Measurements from ENCODE around the gene DDX42.
"Not testable (repeated sequence)": the region's sequence is repeated elsewhere in the genome, so short reads cannot be mapped to it uniquely, and the experiment has no call there.

The DDX42 gene

DNA sequence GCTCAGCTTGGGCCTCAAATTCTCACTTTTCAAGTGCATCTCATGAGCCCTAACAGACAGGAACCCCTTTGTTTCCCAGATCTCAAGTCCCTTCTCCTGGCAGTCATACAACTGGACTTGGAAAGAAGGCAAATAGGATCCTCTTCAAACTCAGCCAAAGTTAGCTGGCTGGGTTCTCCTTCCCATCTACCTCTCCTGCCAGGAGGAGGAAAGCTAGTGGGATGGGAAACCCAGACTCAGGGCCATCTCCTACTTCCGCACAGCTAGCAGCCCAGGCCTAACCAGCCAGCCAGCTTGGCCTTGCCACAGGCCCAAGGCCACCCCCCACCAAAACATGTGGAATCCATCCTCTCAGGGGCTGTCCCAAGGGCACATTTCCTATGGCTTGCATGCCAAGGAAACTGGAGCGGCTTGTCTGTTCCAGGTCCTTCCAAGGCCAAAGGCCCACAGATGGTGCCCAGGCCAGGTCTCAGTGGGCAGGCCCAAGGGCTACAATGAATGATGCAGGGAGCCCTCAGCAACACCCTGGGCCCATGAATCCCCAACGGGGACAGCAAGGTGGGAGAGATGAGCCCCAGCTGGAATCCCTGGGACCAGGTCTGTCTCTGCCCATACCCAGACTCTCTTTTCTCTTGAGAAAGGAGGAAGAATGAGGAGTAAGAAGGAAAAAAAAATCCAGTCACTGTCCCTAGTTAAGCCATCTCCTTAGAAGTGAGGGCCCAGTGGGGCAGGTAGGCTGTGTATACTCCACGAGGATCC is 66.8 kb downstream of the DDX42 start:
- no peak for DNase-seq (ENCODE audit: low spot score)

DNA sequence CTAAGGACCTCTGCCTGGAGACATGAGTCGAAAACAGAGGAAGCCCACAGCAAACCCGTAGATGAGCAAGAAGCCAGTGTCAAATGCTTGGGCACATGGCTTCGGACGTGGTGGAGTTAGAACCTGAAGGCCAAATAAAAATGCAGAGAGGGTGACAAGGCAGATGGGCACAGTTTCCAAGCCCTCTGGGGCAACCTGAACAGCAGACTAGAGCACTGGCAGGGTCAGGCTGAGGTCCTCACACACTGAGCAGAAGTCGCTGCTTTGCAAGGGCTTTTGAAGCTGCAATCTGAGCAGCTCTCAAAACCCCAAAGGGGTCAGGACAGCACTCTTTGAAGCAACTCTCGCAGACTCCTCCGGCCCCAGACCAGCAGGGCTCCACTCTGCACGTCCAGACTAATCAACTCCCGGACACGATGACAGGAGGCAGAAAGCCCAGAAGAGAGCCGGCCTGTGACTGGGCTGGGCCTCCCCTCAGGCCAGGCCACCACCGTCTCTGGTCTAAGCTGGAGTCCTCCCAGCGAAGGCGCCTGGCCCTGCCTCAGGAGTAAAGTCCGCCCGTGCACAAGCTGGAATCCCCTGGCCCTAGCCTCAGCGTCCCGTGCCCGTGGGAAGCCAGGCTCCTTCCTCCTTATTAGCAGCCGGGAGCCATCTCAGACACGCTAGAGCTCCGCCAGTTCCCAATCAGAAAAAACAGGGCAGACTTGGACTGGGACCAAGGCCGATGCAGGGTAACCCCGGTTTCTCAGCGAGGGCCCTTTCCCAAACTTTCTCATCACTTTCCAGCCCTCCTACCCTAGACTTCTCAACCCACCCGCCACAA is 67.6 kb downstream of the DDX42 start:
- DNase-seq (ENCODE audit: low spot score) = no peak

- DNase-seq (ENCODE audit: low spot score) = no peak
Observed at GRCh38 chr17:63842173-63842539, 68.2 kb downstream of the DDX42 start.

DNA sequence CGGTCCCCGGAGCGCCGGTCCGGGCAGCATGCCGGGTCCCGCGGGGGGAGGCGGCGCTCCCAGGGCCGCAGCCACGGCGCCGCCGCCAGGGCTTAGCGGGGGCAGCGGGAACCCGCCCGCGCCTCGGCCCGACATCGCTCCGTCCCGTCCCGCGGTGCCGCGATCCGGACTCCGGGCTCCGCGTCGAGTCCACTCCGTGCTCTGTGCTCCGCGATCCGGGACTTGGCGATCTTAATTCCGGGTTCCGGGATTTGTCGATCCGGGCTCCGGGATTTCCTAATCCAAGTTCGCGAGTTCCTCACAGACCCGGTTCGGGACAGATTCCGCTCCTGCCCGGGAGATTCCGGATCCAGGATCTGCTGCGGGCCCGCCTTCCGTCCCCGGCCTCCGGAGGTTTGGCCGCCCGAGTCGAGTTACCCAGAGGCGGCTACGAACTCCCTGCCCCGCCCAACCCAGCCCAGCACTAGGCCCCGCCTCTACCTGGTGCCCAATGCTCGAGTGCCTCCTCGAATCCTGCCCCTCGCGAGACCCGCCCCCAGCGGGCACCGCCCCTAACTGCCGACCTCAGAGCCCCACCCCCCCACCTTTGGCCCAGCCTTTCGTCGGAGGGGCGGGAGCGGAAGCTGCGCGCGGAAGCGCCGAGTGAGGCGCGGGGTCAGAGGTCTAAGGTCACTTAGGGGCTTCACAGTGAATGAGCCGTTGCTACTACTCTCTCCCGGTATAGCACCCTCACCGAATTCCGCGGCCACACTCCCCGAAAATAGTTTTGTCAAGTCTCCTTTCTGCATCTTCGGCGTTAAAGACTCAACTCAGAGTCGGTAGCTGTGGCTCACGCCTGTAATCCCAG is 68.8 kb downstream of the DDX42 start, which contains the start of gene SMARCD2:
SMARCD2 (minus strand) TSS at position 146 of the 847 bp plus-strand sequence; CDS start at position 135, 11 bp downstream.
- peak; percentile 99 for DNase-seq (ENCODE audit: low spot score)

DNA sequence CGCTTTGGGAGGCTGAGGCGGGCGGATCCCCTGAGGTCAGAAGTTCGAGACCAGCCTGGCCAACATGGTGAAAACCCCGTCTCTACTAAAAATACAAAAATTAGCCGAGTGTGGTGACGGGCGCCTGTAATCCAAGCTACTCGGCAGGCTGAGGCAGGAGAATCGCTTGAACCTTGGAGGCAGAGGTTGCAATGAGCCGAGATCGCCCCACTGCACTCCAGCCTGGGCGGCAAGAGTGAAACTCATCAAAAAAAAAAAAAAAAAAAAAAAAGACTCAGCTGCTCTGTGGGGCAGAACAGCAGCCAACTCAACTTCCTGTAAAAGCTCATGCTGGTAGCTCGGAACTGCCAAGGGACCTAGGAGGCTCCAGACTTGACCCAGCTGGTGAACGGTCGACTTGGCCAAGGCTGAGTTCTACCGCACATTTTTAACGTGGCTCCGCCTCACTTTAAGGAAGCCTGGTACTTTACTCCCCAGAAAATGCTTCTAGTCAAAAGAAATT is 69.5 kb downstream of the DDX42 start:
- peak; percentile 47 for DNase-seq (ENCODE audit: low spot score)

- DNase-seq (ENCODE audit: low spot score) = no peak
Observed at GRCh38 chr17:63843910-63844677, 70.1 kb downstream of the DDX42 start.

DNA sequence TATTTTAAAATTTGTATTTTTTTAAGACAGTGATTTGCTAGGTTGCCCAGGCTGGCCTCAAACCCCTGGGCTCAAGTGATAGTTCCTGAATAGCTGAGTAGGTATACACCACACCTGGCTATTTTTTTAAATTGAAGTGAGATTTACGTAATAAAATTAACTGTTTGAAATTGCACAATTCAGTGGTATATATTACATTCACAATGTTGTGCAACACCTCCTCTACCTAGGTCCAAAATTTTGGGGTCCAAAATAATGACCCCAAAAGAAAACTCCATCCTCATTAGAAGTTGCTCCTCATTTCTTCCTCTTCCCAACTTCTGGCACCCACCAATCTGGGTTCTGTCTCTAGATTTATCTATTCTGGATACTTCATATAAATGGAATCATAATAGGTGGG is 71.5 kb downstream of the DDX42 start:
- no peak for DNase-seq (ENCODE audit: low spot score)

GRCh38 chr17:63847525-63848249 is 73.7 kb downstream of the DDX42 start:
- DNase-seq (ENCODE audit: low spot score) = no peak

DNA sequence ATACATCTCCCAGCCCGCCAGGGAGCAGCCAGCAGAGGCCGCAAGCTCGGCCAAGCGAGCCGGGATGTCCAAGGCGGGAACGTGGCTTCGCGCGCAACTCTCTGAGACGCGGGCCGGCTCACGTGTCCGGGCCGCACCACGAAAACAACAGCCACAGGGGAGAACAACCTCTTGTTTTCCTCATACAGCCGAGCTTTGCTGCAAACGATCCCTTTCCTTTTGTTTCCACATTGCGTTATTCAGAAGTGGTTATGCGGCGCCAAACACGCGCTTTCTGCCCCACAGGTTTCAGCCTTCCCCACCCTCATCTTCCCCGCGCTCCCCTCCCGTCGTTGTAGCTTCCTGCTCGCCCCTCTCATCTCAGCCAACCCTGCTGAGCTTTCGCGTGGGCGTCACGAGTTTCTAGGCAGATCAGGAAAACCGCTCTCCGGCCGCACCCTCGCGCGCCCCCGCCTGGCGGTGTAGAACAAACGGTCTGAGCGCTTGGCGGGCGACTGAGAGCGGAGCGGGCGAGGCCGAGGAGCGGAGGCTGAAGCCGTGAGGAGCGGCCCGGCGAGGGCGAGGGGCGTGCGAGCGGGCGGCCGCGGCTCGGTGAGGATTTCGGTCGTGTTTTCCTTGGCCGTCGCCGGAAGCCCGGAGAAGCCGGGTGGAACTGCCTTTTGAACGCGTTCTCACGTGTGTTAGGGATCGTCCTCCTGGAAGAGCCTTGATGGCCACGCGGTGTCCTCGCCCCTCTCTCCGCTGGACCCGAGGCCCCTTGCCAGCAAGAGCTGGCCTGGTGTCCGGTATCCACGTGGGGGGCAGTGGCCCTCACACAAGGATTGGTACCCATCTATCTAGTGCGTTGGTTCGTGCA is 75.1 kb downstream of the DDX42 start:
- peak; percentile 96 for DNase-seq (ENCODE audit: low spot score)

GRCh38 chr17:63850401-63850800 is 76.4 kb downstream of the DDX42 start:
- DNase-seq (ENCODE audit: low spot score) = no peak

DNA sequence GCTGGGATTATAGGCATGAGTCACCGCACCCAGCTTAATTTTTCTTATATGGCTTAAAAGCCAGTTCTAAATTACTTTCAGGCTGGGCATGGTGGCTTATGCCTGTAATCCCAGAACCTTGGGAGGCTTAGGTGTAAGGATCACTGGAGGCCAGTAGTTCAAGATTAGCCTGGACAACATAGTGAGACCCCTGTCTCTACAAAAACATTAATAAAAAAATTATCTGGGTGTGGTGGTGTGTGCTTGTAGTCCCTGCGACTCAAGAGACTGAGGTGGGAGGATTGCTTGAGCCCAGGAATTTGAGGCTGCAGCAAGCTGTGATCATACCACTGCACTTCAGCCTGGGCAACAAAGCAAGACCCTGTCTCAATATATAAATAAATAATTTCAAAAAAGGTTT is 79.3 kb downstream of the DDX42 start:
- no peak for DNase-seq (ENCODE audit: low spot score)

DNA sequence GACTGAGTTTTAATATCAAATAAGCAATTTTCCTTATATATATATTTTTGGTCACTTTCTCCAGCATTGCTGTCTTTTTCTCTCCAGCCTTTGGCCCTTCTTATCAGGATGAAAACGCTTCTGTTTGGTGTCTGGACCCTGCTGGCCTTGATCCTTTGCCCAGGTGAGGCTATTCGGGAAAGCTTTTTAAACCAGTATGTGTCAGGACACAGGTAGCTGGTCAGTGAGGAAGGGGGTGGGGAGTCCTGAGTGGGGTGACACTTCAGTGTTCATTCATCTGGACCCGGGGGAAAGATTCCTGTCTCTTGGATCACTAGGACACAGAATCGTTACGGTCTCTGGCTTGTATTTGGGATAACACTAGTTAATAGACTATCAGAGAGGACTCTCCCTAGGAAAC is 80.7 kb downstream of the DDX42 start:
- DNase-seq (ENCODE audit: low spot score) = no peak

- no peak for DNase-seq (ENCODE audit: low spot score)
Observed at GRCh38 chr17:63855185-63855584, 81.2 kb downstream of the DDX42 start.

GRCh38 chr17:63856425-63856824 is 82.5 kb downstream of the DDX42 start:
- not testable (repeated sequence) for DNase-seq (ENCODE audit: low spot score)

DNA sequence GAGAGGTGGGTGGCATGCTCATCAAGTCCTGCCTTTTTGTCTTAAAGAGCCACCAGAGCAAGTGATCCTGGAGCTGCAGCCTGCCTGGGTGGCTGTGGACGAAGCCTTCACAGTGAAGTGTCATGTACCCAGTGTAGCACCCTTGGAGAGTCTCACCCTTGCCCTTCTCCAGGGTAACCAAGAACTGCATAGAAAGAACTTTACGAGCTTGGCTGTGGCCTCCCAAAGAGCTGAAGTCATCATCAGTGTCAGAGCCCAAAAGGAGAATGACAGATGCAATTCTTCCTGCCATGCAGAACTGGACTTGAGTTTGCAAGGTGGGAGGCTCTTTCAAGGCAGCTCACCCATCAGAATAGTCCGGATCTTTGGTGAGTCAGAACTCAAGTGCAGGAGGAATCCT is 85.3 kb downstream of the DDX42 start:
- no peak for DNase-seq (ENCODE audit: low spot score)

DNA sequence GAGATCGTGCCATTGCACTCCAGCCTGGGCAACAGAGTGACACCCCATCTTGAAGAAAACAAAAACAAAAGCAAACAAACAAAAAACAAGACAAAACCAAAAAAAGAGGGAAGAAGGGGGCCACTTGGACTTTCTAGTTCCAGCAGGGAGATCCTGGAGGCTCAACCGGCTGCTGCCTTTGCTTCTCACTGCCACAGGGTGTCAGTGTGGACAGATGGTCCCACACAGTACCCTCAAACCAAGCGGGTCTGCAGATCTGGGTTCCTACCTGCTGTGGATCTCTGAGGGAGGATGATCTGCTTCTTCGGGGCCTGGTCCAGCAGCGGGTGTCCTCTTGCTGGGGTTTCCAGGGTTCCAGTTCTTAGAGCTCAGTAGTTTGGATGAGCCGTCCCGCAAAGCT is 92.7 kb downstream of the DDX42 start:
- DNase-seq (ENCODE audit: low spot score) = not testable (repeated sequence)

Measured in activated CD4-positive, alpha-beta T cell treated with anti-CD3 and anti-CD28 coated beads, Interleukin-2, Interleukin-4, amounts not matched to agents 100 ng/mL and 50 ng/mL, durations not matched to agents 16 hours and 8 hours (primary cell).